Neutrophil (primary cell): ENCODE results near the gene ERP27.

Source experiments
- H3K27ac ChIP-seq: fragments of 200-600 bp; sonication (generic); 2 replicates; pipeline ENCODE4 v1.5.1; 2016; ENCODE audit warnings: mild to moderate bottlenecking, moderate library complexity
- H3K27me3 ChIP-seq: fragments of 200-600 bp; sonication (generic); 2 replicates; pipeline ENCODE4 v1.6.0; 2016; ENCODE audit warnings: mild to moderate bottlenecking
- H3K36me3 ChIP-seq: fragments of 200-600 bp; sonication (generic); 2 replicates; pipeline ENCODE4 v1.5.1; 2017
- H3K4me1 ChIP-seq, 2 experiments: fragments of 200-600 bp in 1 of 2; sonication (generic) in 1 of 2; 1 replicate in 1 of 2; 2 replicates in 1 of 2; pipeline versions ENCODE4 v1.5.1 to v1.6.1; 2013 to 2016; ENCODE audit warnings: low read depth in 1 of 2, low read length in 1 of 2, mild to moderate bottlenecking in 1 of 2, moderate library complexity in 1 of 2; ENCODE audit not compliant: control insufficient read depth in 1 of 2, insufficient read depth in 1 of 2
- H3K4me3 ChIP-seq, 2 experiments: fragments of 200-600 bp in 1 of 2; sonication (generic) in 1 of 2; 1 replicate in 1 of 2; 2 replicates in 1 of 2; pipeline ENCODE4 v1.5.1; 2013 to 2016; ENCODE audit warnings: low read depth in 1 of 2, low read length in 1 of 2, mild to moderate bottlenecking in 1 of 2, moderate library complexity in 1 of 2
- H3K9me3 ChIP-seq: fragments of 200-600 bp; sonication (generic); 2 replicates; pipeline ENCODE4 v1.5.1; 2016
- TF ChIP-seq, protein P1 (sequence below): fragments of 200-600 bp; sonication (generic); IDR thresholded peaks from 2 replicates; pipeline ENCODE4 v1.5.1; 2016; ENCODE audit warnings: antibody characterized with exemption

Gene ERP27

DNA sequence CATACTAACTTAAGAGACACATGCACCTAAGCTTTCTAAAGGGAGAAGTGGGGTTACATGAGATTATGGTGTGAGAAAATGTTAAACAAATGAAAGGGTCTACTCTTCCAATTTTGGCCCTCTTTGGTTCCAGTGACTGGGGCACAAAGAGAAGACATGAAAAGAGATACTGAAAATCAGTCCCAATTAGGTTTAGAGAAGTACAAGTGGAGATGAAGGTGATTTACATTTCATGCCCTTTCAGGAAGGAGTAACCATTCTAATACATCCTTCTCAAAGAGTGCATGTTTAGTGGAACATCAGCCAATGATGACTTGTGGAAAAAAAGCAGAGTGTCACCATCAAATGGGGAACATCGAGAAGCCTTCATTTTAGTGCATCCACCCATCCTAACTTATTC, 67.1 kb downstream of the ERP27 start:
- no peaks in the 10 kb centered on the region for H3K27me3 ChIP-seq
- TF ChIP-seq, protein P1, sequence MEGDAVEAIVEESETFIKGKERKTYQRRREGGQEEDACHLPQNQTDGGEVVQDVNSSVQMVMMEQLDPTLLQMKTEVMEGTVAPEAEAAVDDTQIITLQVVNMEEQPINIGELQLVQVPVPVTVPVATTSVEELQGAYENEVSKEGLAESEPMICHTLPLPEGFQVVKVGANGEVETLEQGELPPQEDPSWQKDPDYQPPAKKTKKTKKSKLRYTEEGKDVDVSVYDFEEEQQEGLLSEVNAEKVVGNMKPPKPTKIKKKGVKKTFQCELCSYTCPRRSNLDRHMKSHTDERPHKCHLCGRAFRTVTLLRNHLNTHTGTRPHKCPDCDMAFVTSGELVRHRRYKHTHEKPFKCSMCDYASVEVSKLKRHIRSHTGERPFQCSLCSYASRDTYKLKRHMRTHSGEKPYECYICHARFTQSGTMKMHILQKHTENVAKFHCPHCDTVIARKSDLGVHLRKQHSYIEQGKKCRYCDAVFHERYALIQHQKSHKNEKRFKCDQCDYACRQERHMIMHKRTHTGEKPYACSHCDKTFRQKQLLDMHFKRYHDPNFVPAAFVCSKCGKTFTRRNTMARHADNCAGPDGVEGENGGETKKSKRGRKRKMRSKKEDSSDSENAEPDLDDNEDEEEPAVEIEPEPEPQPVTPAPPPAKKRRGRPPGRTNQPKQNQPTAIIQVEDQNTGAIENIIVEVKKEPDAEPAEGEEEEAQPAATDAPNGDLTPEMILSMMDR, result no peak

DNA sequence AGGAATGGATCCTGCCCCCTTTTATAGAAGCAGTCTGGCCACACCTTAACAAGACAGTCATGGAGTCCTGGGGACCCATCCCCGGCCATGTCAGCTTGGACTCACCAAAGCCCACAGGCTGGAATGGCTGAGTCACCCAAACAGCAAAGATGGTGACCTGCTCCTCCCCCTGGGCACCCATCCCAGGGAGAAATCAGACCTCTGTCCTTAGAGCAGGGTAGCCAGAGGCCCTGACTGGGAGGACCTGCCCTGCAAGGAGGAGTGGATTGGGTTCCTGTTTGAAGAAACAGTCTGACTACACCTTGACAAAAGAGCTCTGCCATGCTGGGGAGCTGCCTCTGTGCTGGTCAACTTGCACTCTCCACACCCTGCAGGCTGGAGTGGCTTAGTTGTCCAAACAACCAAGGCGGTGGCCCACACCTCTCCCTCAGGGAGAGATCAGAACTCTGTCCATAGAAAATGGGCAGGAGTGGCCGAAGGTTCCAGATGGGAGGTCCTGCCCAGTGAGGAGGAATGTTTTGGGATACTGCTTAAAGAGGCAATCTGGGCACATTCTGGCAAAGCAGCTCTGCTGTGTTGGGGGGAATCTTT, 69.3 kb downstream of the ERP27 start:
- Histone ChIP-seq H3K27ac (no peak overlapping the region), H3K4me3 (no peak overlapping the region), H3K27me3 (no peaks in the 10 kb centered on the region), H3K36me3 (no peaks in the 10 kb centered on the region), H3K9me3 (no peaks in the 10 kb centered on the region), H3K4me1 (no peaks in the 10 kb centered on the region)
- TF ChIP-seq, protein P1, result no peak

More for the DNA sequence above, 67.1 kb downstream of the ERP27 start:
- no peaks in the 10 kb centered on the region for H3K4me1 ChIP-seq
- H3K27ac ChIP-seq, result no peak overlapping the region
- H3K36me3 ChIP-seq, result no peaks in the 10 kb centered on the region
- no peak overlapping the region for H3K4me3 ChIP-seq
- H3K9me3 ChIP-seq, result no peaks in the 10 kb centered on the region
